ENCODE data around the gene ZNF776.
"Not testable (repeated sequence)": the region's sequence is repeated elsewhere in the genome, so short reads cannot be mapped to it uniquely, and the experiment has no call there.

Gene ZNF776

DNA sequence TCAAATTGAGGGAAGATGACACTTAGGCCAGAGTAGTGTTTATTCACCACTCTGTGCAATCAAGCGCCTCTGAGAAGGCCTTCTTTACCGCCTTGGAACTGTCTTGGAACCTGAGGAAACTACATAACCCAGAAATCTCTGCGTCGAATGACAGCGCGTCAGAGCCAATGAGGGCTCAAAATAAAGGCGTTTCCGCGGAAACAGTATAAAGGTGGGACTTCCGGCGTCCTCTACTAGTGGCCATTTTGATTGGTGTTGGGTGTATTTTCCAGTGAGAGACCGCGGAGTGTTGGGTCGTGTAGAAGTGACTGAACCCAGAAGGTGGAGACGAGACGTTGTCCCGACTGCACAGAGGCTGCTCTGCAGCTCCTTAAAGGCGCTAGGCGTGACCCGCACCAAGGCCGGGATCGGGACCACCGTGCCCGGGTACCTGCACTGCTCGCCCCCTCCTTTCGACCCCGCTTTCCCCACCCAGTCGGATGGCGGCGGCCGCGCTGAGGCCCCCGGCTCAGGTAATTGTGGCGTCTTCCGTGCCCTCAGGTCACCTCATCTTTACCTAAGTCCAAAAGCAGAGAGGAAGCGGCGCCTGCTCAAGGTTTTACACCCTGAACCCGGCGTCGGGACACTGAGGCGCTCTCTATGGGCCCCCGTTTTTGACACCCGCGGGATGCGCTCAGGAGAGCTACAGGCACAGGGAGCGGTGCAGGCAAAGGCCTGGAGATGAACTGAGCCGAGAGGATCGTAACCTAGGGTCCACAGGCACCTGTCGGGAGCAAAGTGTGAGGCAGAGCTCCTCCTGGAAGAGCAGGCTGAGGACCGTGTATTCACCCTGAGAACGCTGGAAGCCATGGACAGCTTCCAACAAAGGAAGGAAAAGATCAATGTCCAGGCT is at the start of gene ZNF776:
Gene ZNF776, plus strand, starts transcription at position 236 of the 892 bp plus-strand sequence. Its CDS starts 244 bp downstream, at position 480.
- peak; percentile 29 to 61 (median 56) for DNase-seq (ENCODE audit: low read depth in 2 of 3, low spot score in 2 of 3)

- DNase-seq (ENCODE audit: low read depth in 2 of 3, low spot score in 2 of 3): no peak
Observed at GRCh38 chr19:57701625-57702024, 45.0 kb upstream of the ZNF776 start.

DNA sequence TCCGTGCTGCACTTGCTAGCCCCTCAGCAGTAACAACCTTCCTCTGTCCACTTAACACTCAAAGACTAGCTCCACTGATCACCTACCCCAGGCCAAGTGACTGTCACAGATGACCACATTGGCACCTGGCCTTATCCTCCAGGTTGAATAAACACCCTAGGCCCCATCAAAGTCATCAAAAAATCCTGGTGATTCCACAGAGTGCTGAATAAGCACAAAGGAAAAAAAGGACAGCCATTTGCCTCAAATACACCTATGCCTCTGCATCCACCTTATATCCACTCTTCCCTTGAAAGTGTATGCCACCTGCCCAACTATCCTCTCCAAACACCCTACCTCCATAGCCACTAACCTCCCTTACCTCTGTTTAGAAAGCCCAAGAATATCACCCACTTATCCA is 40.3 kb upstream of the ZNF776 start:
- DNase-seq (ENCODE audit: low read depth in 2 of 3, low spot score in 2 of 3): no peak

DNA sequence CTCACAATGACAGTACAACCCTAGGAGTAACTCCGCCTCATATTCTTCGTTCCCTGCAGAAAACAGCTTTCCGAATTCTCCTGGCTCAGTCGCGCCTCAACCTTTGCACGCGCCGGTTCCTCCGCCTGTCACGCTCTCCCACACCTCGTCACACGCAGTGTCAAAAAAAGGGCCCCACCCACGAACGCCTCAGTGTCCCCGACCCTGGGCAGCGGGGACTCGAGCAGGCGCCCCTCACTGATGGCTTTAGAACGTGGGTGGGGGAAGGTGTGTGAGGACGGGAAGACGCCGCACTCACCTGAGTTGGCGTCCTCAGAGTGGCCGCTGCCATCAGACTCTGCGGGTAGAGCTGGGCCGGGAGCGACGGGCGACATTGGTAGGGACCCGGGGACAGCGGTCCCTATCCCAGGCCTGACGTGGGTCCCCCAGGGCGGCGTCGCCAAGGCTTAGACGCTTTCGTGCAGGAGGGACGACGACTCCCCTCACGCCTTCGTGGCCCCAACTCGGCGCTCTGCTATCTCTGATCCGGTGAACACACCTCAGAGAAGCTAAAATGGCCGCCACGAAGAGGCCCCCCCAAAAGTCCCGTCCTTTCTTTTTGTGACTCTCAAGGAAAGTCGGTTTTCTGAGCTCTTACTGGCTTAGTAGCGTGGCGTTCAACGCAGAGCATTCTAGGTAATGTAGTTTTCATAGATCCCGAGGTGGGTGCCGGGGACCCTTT is 37.8 kb upstream of the ZNF776 start, which contains the start of gene ZNF154:
Gene ZNF154, minus strand, starts transcription at position 564 of the 721 bp plus-strand sequence. Its CDS starts 233 bp downstream, at position 331.
- peak in 1 of 3 experiments; percentile 8 for DNase-seq (ENCODE audit: low read depth in 2 of 3, low spot score in 2 of 3)

DNA sequence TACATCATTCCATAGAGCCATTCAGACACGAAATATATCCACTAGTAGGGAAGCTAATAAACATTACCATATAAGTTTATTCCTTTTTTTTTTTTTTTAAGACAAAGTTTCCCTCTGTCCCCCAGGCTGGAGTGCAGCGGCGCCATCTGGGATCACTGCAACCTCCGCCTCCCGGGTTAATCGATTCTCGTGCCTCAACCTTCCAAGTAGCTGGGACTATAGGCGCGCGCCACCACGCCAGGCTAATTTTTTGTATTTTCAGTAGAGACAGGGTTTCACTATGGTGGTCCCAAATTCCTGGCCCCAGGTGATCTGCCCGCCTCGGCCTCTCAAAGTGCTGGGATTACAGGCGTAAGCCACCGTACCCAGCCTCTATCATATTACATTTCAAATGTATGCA is 37.0 kb upstream of the ZNF776 start:
- DNase-seq (ENCODE audit: low read depth in 2 of 3, low spot score in 2 of 3): no peak

GRCh38 chr19:57712222-57712621 is 34.4 kb upstream of the ZNF776 start:
- DNase-seq (ENCODE audit: low read depth in 2 of 3, low spot score in 2 of 3): no peak

GRCh38 chr19:57719424-57719823 is 27.2 kb upstream of the ZNF776 start:
- no peak for DNase-seq (ENCODE audit: low read depth in 2 of 3, low spot score in 2 of 3)

- no peak for DNase-seq (ENCODE audit: low read depth in 2 of 3, low spot score in 2 of 3)
Observed at GRCh38 chr19:57719901-57720519, 26.6 kb upstream of the ZNF776 start.

DNA sequence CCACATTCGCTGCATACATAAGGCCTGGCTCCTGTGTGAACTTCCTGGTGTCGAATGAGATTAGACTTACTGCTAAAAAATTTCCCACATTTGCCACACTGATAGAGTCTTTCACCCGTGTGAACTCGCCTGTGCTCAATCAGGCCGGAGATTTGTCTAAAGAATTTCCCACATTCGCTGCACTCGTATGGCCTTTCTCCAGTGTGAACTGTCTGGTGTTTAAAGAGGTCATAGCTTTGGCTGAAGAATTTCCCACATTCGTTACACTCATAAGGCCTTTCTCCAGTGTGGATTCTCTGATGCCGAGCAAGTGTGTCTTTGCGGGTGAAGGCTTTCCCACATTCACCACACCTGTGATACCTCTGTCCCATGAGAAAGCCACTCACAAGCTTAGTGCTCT is 25.7 kb upstream of the ZNF776 start:
- DNase-seq (ENCODE audit: low read depth in 2 of 3, low spot score in 2 of 3): no peak

GRCh38 chr19:57738320-57738719 is 8.3 kb upstream of the ZNF776 start:
- DNase-seq (ENCODE audit: low read depth in 2 of 3, low spot score in 2 of 3): peak in 1 of 3 experiments; percentile 11

DNA sequence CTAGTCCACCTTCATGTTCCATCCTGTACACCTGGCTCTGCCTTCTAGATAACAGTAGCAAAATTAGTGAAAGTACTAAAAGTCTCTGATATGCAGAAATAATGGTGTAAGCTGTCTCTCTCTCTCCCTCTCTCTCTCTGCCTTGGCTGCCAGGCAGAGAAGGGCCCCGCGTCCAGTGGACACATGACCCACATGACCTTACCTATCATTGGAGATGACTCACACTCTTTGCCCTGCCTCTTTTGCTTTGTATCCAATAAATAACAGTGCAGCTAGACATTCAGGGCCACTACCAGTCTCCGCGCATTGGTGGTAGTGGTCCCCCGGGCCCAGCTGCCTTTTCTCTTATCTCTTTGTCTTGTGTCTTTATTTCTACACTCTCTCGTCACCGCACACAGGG is 7.8 kb upstream of the ZNF776 start:
- DNase-seq (ENCODE audit: low read depth in 2 of 3, low spot score in 2 of 3): not testable (repeated sequence)

DNA sequence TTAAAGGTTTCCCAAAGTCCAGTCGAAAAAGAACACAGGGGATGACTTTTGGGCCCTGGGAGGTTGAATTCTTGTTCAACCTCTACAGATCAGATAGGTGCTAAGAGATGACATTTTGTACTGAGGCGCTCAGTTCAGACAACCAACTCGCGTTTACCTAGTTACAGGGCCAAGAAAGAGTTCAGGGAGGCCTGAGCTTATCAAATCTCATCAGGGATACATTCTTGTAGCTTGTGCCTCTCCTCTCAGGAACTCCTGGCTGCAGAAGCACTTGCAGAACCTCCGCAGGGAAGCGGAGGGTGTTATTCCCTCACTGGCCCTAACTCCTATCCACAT is 825 bp downstream of the ZNF776 start:
- DNase-seq (ENCODE audit: low read depth in 2 of 3, low spot score in 2 of 3): no peak

DNA sequence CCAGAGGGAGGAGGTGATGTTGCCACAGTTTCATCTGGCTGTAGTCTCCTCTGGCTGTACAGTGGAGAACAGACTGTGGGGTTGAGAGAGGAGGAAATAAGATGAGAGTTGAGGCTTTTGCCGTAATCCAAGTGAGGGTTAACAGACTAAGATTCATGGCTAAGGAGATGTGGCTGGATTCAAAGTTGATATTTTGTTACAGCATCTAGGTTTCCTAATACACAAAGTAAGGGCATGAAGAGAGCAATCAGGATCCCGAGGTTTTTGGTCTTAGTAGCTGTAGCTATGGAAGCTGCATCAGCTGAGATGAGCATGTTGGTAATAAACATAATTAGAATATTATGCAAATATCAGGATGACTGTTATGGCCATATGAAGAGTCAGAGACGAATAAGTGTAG is 1.4 kb downstream of the ZNF776 start:
- DNase-seq (ENCODE audit: low read depth in 2 of 3, low spot score in 2 of 3): no peak

GRCh38 chr19:57754091-57754673 is 7.6 kb downstream of the ZNF776 start:
- DNase-seq (ENCODE audit: low read depth in 2 of 3, low spot score in 2 of 3): no peak

DNA sequence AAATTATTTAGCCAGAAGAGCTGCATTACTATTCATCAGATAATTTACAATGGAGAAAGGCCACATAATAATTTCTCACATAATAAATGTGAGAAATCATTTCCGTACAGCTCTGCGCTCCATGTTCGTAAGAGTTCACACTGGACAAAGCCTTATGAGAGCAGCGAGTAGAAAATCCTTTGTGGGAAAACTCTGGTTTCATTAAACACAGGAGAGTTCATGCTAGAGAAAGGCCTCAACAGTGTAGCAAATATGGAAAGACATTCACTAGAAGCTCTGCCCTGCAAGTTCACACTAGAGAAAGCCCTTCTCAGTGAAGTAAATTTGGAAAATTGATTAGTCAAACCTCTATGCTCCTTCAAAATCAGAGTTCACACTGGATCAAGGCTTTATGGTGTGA is 8.4 kb downstream of the ZNF776 start:
- DNase-seq (ENCODE audit: low read depth in 2 of 3, low spot score in 2 of 3): no peak

GRCh38 chr19:57757941-57758340 is 11.3 kb downstream of the ZNF776 start:
- no peak for DNase-seq (ENCODE audit: low read depth in 2 of 3, low spot score in 2 of 3)

DNA sequence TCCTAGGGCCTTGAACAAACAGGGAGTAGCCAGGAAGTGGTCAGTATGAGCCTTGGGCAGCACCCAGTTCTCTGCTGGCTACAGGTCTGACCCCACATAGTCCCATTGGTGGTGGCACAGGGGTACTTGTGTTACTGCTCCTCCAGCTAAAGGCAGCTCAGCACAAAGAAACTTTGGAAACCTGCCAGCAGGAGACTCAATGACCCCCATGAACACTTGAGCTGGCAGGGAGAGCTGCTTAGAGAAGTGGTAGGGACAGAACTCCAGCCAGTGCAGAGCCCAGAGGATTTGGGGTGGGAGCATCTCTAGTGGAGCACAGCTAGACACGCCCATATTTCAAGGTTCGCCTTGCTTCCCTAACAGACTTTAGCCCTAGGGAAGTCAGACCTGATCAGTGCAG is 12.5 kb downstream of the ZNF776 start:
- no peak for DNase-seq (ENCODE audit: low read depth in 2 of 3, low spot score in 2 of 3)

- peak; percentile 47 to 65 (median 61) for DNase-seq (ENCODE audit: low read depth in 2 of 3, low spot score in 2 of 3)
Observed at GRCh38 chr19:57769345-57770131, 22.9 kb downstream of the ZNF776 start, which contains the start of gene ZNF586. ZNF586 (plus strand) TSS chr19:57769676; CDS start chr19:57769843, 167 bp downstream.

DNA sequence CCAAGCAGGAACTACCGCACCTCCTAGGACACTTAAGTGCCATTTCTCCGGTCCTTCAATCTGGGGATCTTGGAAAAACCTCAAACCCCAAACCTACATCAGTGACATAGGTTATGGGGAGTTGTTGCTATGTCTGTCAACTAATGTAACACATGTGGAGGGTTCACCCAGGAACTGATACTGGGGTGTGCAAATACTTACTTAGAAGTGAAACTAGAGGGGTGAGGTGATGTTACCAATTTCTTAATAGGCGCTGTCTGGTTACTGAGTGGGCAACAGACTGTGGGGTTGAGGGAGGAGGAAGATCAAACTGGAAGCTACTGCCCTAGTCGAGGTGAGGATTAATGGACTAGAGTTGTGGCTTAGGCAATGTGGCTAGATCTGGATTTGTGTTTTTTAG is 24.8 kb downstream of the ZNF776 start:
- no peak for DNase-seq (ENCODE audit: low read depth in 2 of 3, low spot score in 2 of 3)

- no peak for DNase-seq (ENCODE audit: low read depth in 2 of 3, low spot score in 2 of 3)
Observed at GRCh38 chr19:57773488-57773887, 26.9 kb downstream of the ZNF776 start.

Measured in activated CD8-positive, alpha-beta memory T cell treated with anti-CD3 and anti-CD28 coated beads for 48 hours (primary cell).